Body of pancreas (tissue), 4 donors: ENCODE measurements around the gene F12. TPM values are rescaled to one million over a fixed set of nuclear protein-coding genes. Genes with fewer than 3 reads are reported as not detected.

Experiments
- ATAC-seq: fragments of 150-250 bp; one replicate; pipeline ENCODE4 v1.9.1; 2016
- DNase-seq, 4 donors: peaks; one replicate each; pipeline ENCODE4 v3.0.0-alpha.2; 2019
- H3K27ac ChIP-seq, 4 donors: fragments of 200-600 bp; sonication (generic); 1 replicate in 3 of 4; 2 replicates in 1 of 4; pipeline versions ENCODE4 v1.5.1 to v1.6.1; 2016 to 2019; ENCODE audit warnings: mild to moderate bottlenecking in 1 of 4, mixed read lengths in 1 of 4, moderate library complexity in 1 of 4
- H3K27me3 ChIP-seq, 2 donors: fragments of 200-600 bp; sonication (generic); one replicate each; pipeline ENCODE4 v1.6.0; 2016; ENCODE audit warnings: mild to moderate bottlenecking in 1 of 2
- H3K36me3 ChIP-seq, 2 donors: fragments of 200-600 bp; sonication (generic); replicated peaks in 1 of 2; 2 replicates each; pipeline ENCODE4 v1.5.1; 2016; ENCODE audit warnings: low read depth in 2 of 2; ENCODE audit not compliant: insufficient read depth in 1 of 2
- H3K4me1 ChIP-seq: fragments of 200-600 bp; sonication (generic); one replicate; pipeline ENCODE4 v1.6.0; 2016
- H3K4me3 ChIP-seq, 2 donors: fragments of 200-600 bp; sonication (generic); 1 replicate in 1 of 2; 2 replicates in 1 of 2; pipeline ENCODE4 v1.5.1; 2016 to 2019
- H3K9me3 ChIP-seq, 3 donors: fragments of 200-600 bp; sonication (generic); 1 replicate in 2 of 3; 2 replicates in 1 of 3; pipeline ENCODE4 v1.5.1; 2016
- CTCF ChIP-seq, 7 experiments: fragments of 450-650 bp in 4 of 7; fragments of 200-600 bp in 3 of 7; sonication (generic) in 3 of 7; IDR thresholded peaks; one replicate each; pipeline ENCODE4 v1.5.1; 2016 to 2019; ENCODE audit warnings: antibody characterized with exemption in 7 of 7
- POLR2A ChIP-seq, 3 donors: fragments of 450-650 bp; IDR thresholded peaks; one replicate each; pipeline ENCODE4 v1.6.1; 2016; ENCODE audit warnings: antibody characterized with exemption in 3 of 3, mild to moderate bottlenecking in 2 of 3
- WGBS, 2 donors: methylation state at CpG; one replicate each; pipeline ENCODE4 v1.1.5; 2017; 5-methylcytosine and 5-hydroxymethylcytosine counted together
- intact Hi-C: fragments of 100-400 bp; cut with DNase I; formaldehyde crosslinking; loops from one replicate; pipeline ENCODE4 v1.15.1; 2023
- total RNA-seq, 2 donors: library from RNA; depleted of rRNA; stranded (reverse); fragments of >200 nt; gene quantifications; one replicate each; pipeline ENCODE4 v1.1.0, GENCODE V29; 2016

F12 gene
- total RNA-seq, 2 donors from 2014 or later = 0.33 to 4.4 TPM

- H3K27ac ChIP-seq = no peak within 1 kb of the TSS
- no peak within 1 kb of the TSS for H3K4me3 ChIP-seq
- ATAC-seq = no peak
- no peaks in the 10 kb centered on the region for H3K9me3 ChIP-seq
- no peak for DNase-seq
- peaks cover 0 to 18% of the 10 kb centered on the region in 2 donors for H3K27me3 ChIP-seq
- intact Hi-C loops = loop anchor here (5.0 kb wide), 1 partner anchor 52 kb away; no protein-coding TSS in a partner anchor
- 12 to 34% methylated on average over 18 to 91 of the region's 92 CpGs for WGBS, 2 donors
- H3K4me1 ChIP-seq = peaks cover 37% of the 10 kb centered on the region
- H3K36me3 ChIP-seq = no peaks in the 10 kb centered on the region
- TF ChIP-seq CTCF (IDR thresholded peaks at IDR 0.05) = no peak
- TF ChIP-seq POLR2A (IDR thresholded peaks at IDR 0.05) = no peak
Observed at GRCh38 chr5:177399997-177400868, 9.1 kb downstream of the F12 start, which contains the start of gene PFN3. Gene PFN3, minus strand, starts transcription at chr5:177400661. Its CDS starts 85 bp downstream, at chr5:177400576.

DNA sequence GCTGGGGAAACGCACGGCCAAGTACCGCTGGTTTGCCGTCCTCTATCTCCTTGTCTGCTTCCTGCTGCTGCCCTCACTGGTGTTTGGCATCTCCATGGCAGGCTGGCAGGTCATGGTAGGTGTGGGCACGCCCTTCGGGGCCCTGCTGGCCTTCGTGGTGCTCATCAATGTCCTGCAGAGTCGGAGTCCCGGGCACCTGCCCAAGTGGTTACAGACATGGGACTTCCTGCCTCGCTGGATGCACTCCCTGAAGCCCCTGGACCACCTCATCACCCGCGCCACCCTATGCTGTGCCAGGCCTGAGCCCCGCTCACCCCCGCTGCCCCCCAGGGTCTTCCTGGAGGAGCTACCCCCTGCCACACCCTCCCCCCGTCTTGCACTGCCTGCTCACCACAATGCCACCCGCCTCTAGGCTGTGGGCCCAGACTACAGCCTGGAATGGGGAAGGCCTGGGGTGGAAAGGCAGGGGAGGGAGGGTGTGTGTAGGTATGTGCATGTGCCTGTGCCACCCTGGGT is 11.4 kb downstream of the F12 start:
- Histone ChIP-seq H3K9me3 (no peaks in the 10 kb centered on the region), H3K36me3 (no peaks in the 10 kb centered on the region), H3K4me3 (no peak overlapping the region), H3K27ac (no peak overlapping the region), H3K4me1 (peaks cover 16% of the 10 kb centered on the region), H3K27me3 (peaks cover 0 to 18% of the 10 kb centered on the region in 2 donors)
- no peak for DNase-seq
- TF ChIP-seq CTCF (IDR thresholded peaks at IDR 0.05) (no peak), POLR2A (IDR thresholded peaks at IDR 0.05) (no peak)
- intact Hi-C loops = loop anchor here (5.0 kb wide), 1 partner anchor 54 kb away; no protein-coding TSS in a partner anchor
- 79 to 90% methylated on average over 11 to 16 of the region's 16 CpGs for WGBS, 2 donors
- no peak for ATAC-seq

DNA sequence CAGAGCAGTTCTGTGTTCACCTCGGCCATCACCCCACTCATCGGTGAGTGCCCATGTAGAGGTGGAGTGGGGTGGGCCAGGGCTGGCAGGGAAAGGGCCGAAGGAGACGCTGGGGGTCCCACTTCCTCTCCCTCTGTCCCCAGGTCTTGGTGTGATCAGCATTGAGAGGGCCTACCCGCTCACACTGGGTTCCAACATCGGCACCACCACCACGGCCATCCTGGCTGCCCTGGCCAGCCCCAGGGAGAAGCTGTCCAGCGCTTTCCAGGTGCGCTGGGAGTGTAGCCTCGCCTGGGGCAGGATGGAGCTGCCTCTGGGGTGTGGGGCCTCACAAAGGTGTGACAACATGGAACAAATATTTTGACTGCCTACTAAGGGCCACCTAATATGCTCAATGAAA is 12.6 kb downstream of the F12 start:
- no peak overlapping the region for H3K27ac ChIP-seq
- no peaks in the 10 kb centered on the region for H3K9me3 ChIP-seq
- DNase-seq = no peak
- H3K4me1 ChIP-seq = peaks cover 8% of the 10 kb centered on the region
- H3K4me3 ChIP-seq = no peak overlapping the region
- no peak for ATAC-seq
- H3K36me3 ChIP-seq = no peaks in the 10 kb centered on the region
- TF ChIP-seq POLR2A (IDR thresholded peaks at IDR 0.05) (no peak), CTCF (IDR thresholded peaks at IDR 0.05) (no peak)
- intact Hi-C loops = loop anchor here (5.0 kb wide), 1 partner anchor 55 kb away; no protein-coding TSS in a partner anchor
- WGBS, 2 donors = 65 to 67% methylated on average over 9 to 10 of the region's 10 CpGs
- H3K27me3 ChIP-seq = peaks cover 0 to 18% of the 10 kb centered on the region in 2 donors

- intact Hi-C loops = loop anchor here (5.0 kb wide), 1 partner anchor 56 kb away; no protein-coding TSS in a partner anchor
- ATAC-seq = no peak
- Histone ChIP-seq H3K27me3 (peaks cover 0 to 18% of the 10 kb centered on the region in 2 donors), H3K4me3 (no peak overlapping the region), H3K36me3 (no peaks in the 10 kb centered on the region), H3K4me1 (peaks cover 8% of the 10 kb centered on the region), H3K27ac (no peak overlapping the region), H3K9me3 (no peaks in the 10 kb centered on the region)
- no peak for TF ChIP-seq CTCF (IDR thresholded peaks at IDR 0.05)
- no peak for TF ChIP-seq POLR2A (IDR thresholded peaks at IDR 0.05)
- 37 to 56% methylated on average over 5 to 8 of the region's 8 CpGs for WGBS, 2 donors
- DNase-seq = no peak
Observed at GRCh38 chr5:177396078-177396477, 13.3 kb downstream of the F12 start.
